Left ventricle myocardium inferior (tissue), 1 donor: ENCODE results near the gene MOV10L1. TPM values are rescaled to one million over a fixed set of nuclear protein-coding genes. Genes with fewer than 3 reads are reported as not detected.

Experiments used
- DNase-seq: peaks from one replicate; pipeline ENCODE4 v3.0.0-alpha.2; 2020
- H3K27ac ChIP-seq: fragments of 200-600 bp; replicated peaks from 2 replicates; pipeline ENCODE4 v1.8.0; 2021
- H3K27me3 ChIP-seq: fragments of 200-600 bp; 2 replicates; pipeline ENCODE4 v1.8.0; 2021; ENCODE audit warnings: low read depth
- H3K36me3 ChIP-seq: fragments of 200-600 bp; 2 replicates; pipeline ENCODE4 v1.8.0; 2021
- H3K4me1 ChIP-seq: fragments of 200-600 bp; 2 replicates; pipeline ENCODE4 v1.8.0; 2021
- H3K4me3 ChIP-seq: fragments of 200-600 bp; 2 replicates; pipeline ENCODE4 v1.8.0; 2021; ENCODE audit warnings: mild to moderate bottlenecking, moderate library complexity
- H3K9me3 ChIP-seq: fragments of 200-600 bp; replicated peaks from 2 replicates; pipeline ENCODE4 v1.8.0; 2021
- CTCF ChIP-seq: fragments of 200-600 bp; IDR thresholded peaks from 2 replicates; pipeline ENCODE4 v1.8.0; 2021; ENCODE audit warnings: antibody characterized with exemption, mild to moderate bottlenecking, borderline replicate concordance
- intact Hi-C: fragments of 100-400 bp; cut with micrococcal nuclease; formaldehyde crosslinking; loops from one replicate; pipeline ENCODE4 v1.11.0; 2022
- total RNA-seq: library from RNA; stranded (reverse); fragmentation: NEBNext Ultra II Directional; extraction: Animal tissue kit (Norgen Biotek cat#: 25700); gene quantifications from one replicate; pipeline ENCODE4 v1.2.1, GENCODE V29; 2021
- donor health status: DM: no; HTN: yes; CAD: no; lungs with severe emphysema.

Gene MOV10L1
- total RNA-seq, 1 donor from 2014 or later = 0.49 TPM

GRCh38 chr22:50119768-50120251 lies 30.0 kb downstream of the MOV10L1 start:
- Histone ChIP-seq H3K36me3 (no peaks in the 10 kb centered on the region), H3K27me3 (peaks cover 58% of the 10 kb centered on the region), H3K4me1 (no peaks in the 10 kb centered on the region), H3K4me3 (no peak overlapping the region), H3K27ac (no peak overlapping the region), H3K9me3 (peaks cover 21% of the 10 kb centered on the region)
- no peak for DNase-seq
- TF ChIP-seq CTCF = no peak
- intact Hi-C loops = no loop called here

DNA sequence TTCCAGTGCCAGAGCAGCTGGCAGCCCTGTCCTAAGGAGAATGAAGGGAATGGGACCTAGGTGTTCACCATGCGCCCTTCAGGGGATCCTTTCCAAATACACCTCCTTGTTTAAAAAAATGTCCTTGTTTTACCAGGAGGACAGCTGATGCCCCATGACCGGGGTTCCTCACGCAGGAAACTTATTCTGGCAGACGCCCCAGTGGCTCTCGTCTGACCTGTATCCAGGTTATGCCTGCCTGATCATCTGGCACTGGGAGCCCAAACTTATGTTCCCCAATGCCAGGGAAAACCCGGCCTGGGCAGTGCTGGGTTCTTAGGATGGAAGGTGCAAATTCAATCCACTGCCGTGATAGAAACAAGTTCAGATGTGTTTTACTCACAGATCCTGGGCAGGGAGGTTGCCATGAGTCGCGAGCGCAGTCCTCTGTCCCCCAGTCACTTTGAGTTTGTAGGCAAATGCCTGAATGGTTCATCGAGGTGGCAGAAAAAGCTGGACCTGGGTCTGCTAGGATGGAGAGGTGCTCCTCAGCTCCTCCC lies 31.5 kb downstream of the MOV10L1 start:
- TF ChIP-seq CTCF = no peak
- no peaks in the 10 kb centered on the region for H3K4me1 ChIP-seq
- H3K4me3 ChIP-seq = no peak overlapping the region
- peaks cover 48% of the 10 kb centered on the region for H3K27me3 ChIP-seq
- H3K9me3 ChIP-seq = peaks cover 21% of the 10 kb centered on the region
- no peak for DNase-seq
- intact Hi-C loops = no loop called here
- no peak overlapping the region for H3K27ac ChIP-seq
- no peaks in the 10 kb centered on the region for H3K36me3 ChIP-seq

- intact Hi-C loops = no loop called here
- Histone ChIP-seq H3K9me3 (peaks cover 21% of the 10 kb centered on the region), H3K4me3 (no peak overlapping the region), H3K27me3 (peaks cover 32% of the 10 kb centered on the region), H3K4me1 (no peaks in the 10 kb centered on the region), H3K27ac (no peak overlapping the region), H3K36me3 (no peaks in the 10 kb centered on the region)
- no peak for TF ChIP-seq CTCF
- no peak for DNase-seq
Observed at GRCh38 chr22:50123119-50123518, 33.3 kb downstream of the MOV10L1 start.

GRCh38 chr22:50125029-50125428 lies 35.2 kb downstream of the MOV10L1 start:
- H3K27ac ChIP-seq = no peak overlapping the region
- H3K9me3 ChIP-seq = peaks cover 21% of the 10 kb centered on the region
- no peak overlapping the region for H3K4me3 ChIP-seq
- TF ChIP-seq CTCF = no peak
- no peak for DNase-seq
- no peaks in the 10 kb centered on the region for H3K4me1 ChIP-seq
- intact Hi-C loops = no loop called here
- no peaks in the 10 kb centered on the region for H3K36me3 ChIP-seq
- peaks cover 41% of the 10 kb centered on the region for H3K27me3 ChIP-seq

- no peak for DNase-seq
- TF ChIP-seq CTCF = no peak
- Histone ChIP-seq H3K4me3 (no peak overlapping the region), H3K27ac (no peak overlapping the region), H3K9me3 (no peaks in the 10 kb centered on the region), H3K4me1 (no peaks in the 10 kb centered on the region), H3K36me3 (no peaks in the 10 kb centered on the region), H3K27me3 (peaks cover 53% of the 10 kb centered on the region)
- intact Hi-C loops = no loop called here
Observed at GRCh38 chr22:50129121-50129736, 39.4 kb downstream of the MOV10L1 start.
